ENCODE results near the gene C12orf76. TPM values are rescaled to one million over a fixed set of nuclear protein-coding genes. Genes with fewer than 3 reads are reported as not detected.

C12orf76 gene
- total and polyA plus RNA-seq, 2 donors (not counting 1 experiment from before 2014, with no cell fraction given), result 21.5 to 28.5 TPM

DNA sequence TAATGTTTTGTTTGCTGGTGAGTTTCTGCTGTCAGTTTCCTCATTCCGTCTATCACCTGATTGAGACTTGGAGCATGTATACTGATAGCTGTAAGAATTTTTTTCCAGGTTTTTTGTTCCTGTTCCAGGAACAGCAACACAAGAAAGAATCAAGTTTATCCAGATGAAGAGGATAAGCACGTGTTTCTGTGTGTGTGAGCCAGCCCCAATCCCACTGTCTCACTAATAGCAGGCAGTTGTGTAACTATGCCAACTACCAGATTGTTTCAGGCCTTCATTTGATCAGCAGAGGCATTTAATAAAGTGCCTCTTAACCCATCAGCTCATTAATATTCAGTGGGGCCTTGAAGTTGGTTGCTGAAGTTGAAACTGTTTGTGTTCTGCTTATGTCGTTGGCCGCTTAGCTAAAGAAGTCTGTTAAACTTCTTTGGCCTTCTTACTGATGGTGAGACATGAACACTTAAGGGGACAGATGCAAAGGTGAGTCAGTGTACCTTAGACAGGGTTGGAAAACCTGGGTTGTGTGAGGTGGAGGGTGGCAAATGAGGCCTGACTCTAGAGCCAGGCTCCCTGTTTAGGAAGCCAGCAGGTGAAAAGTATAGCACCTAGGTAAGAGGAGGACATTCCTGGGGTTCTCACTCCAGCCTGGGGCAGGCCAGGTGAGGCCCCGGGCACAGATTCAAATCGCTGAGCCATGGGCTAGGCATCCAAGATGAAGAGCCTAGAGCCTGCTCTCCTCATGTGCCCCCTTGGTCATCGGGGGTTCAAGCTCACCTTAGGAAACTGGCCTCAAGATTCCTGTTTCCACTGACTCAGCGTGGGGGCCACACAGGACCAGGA lies 45.4 kb downstream of the C12orf76 start:
- H2AFZ ChIP-seq (ENCODE audit: insufficient read depth, low read depth, low read length, poor library complexity, severe bottlenecking), result no peak overlapping the region
- H3K79me2 ChIP-seq (ENCODE audit: control insufficient read depth, insufficient read depth, low read length), result peaks cover 96% of the 10 kb centered on the region
- Mint-ChIP-seq H3K27ac (peak overlapping the region; percentile 89), H3K4me1 (peaks cover 77% of the 10 kb centered on the region), H3K9me3 (ENCODE audit: insufficient read depth) (no peaks in the 10 kb centered on the region), H3K27me3 (no peaks in the 10 kb centered on the region), H3K4me3 (peak overlapping the region; percentile 58)
- TF ChIP-seq, protein P1, sequence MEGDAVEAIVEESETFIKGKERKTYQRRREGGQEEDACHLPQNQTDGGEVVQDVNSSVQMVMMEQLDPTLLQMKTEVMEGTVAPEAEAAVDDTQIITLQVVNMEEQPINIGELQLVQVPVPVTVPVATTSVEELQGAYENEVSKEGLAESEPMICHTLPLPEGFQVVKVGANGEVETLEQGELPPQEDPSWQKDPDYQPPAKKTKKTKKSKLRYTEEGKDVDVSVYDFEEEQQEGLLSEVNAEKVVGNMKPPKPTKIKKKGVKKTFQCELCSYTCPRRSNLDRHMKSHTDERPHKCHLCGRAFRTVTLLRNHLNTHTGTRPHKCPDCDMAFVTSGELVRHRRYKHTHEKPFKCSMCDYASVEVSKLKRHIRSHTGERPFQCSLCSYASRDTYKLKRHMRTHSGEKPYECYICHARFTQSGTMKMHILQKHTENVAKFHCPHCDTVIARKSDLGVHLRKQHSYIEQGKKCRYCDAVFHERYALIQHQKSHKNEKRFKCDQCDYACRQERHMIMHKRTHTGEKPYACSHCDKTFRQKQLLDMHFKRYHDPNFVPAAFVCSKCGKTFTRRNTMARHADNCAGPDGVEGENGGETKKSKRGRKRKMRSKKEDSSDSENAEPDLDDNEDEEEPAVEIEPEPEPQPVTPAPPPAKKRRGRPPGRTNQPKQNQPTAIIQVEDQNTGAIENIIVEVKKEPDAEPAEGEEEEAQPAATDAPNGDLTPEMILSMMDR (IDR thresholded peaks at IDR 0.05), result no peak
- TF ChIP-seq EZH2 (IDR thresholded peaks at IDR 0.05; ENCODE audit: borderline replicate concordance, insufficient read depth, low read depth, low read length, poor library complexity, severe bottlenecking), result no peak
- intact Hi-C loops (cut with micrococcal nuclease), result no loop called here
- H4K20me1 ChIP-seq (ENCODE audit: control insufficient read depth, insufficient read depth, low read length, poor library complexity, severe bottlenecking), result peaks cover 23% of the 10 kb centered on the region
- peak overlapping the region; percentile 7 for H3K4me2 ChIP-seq (replicated peaks; ENCODE audit: low read depth, low read length, poor library complexity, severe bottlenecking)
- H3K27ac ChIP-seq (ENCODE audit: low read length in 2 of 2), result peak overlapping the region; percentile 38 to 81
- CTCF ChIA-PET, result interaction anchor here (6.8 kb wide), 1 partner anchor 9 kb away, joined by 46 read pairs; no protein-coding TSS in a partner anchor
- peaks cover 56 to 81% of the 10 kb centered on the region in 2 donors for H3K4me1 ChIP-seq (ENCODE audit: control insufficient read depth in 2 of 2, insufficient read depth in 2 of 2, low read length in 2 of 2)
- no peak for ATAC-seq (ENCODE audit: low read depth)
- H3K4me3 ChIP-seq (ENCODE audit: control extremely low read depth in 1 of 5, extremely low read depth in 1 of 5, insufficient read depth in 1 of 5, low read depth in 2 of 5, low read length in 4 of 5), result no peak overlapping the region
- WGBS (ENCODE audit: insufficient coverage), result 75% methylated on average over 8 of the region's 8 CpGs
- H3K27me3 ChIP-seq (replicated peaks in 1 of 4; ENCODE audit: control extremely low read depth in 1 of 4, control insufficient read depth in 3 of 4, insufficient read depth in 4 of 4, low read length in 3 of 4), result no peaks in the 10 kb centered on the region
- H3K9me3 ChIP-seq (ENCODE audit: control extremely low read depth in 1 of 3, control insufficient read depth in 2 of 3, insufficient read depth in 1 of 3, low read length in 2 of 3), result no peaks in the 10 kb centered on the region
- POLR2A ChIA-PET, result interaction anchor here (4.4 kb wide), 1 partner anchor 9 kb away, joined by 32 read pairs; no protein-coding TSS in a partner anchor
- H3K9ac ChIP-seq (ENCODE audit: low read length), result no peak overlapping the region
- DNase-seq, result peak; percentile 19
- H3K36me3 ChIP-seq (replicated peaks in 1 of 2; ENCODE audit: control extremely low read depth in 1 of 2, control insufficient read depth in 1 of 2, extremely low read depth in 1 of 2, insufficient read depth in 2 of 2, low read length in 1 of 2), result peaks cover 6 to 13% of the 10 kb centered on the region in 2 experiments

DNA sequence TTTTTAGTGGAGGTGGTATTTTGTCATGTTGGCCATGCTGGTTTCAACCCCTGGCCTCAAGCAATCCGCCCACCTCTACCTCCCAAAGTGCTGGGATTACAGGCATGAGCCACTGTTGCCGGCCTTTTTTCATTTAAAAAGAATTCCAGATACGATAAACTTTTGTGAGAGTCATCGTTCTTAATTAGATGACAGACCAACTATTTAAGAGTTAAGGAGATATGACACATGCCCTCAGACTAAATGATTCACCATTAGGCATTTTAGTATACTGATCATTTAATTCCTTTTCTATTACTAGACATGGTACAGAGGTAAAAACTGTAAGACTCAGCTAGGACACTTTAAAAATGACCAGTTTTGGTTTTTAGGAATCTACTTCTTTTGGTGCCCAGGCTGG lies 46.7 kb downstream of the C12orf76 start:
- Histone ChIP-seq H3K9me3 (ENCODE audit: control extremely low read depth in 1 of 3, control insufficient read depth in 2 of 3, insufficient read depth in 1 of 3, low read length in 2 of 3) (no peaks in the 10 kb centered on the region), H3K9ac (ENCODE audit: low read length) (no peak overlapping the region), H4K20me1 (ENCODE audit: control insufficient read depth, insufficient read depth, low read length, poor library complexity, severe bottlenecking) (peaks cover 23% of the 10 kb centered on the region), H3K4me3 (ENCODE audit: control extremely low read depth in 1 of 5, extremely low read depth in 1 of 5, insufficient read depth in 1 of 5, low read depth in 2 of 5, low read length in 4 of 5) (no peak overlapping the region), H3K4me2 (replicated peaks; ENCODE audit: low read depth, low read length, poor library complexity, severe bottlenecking) (peak overlapping the region; percentile 84), H3K79me2 (ENCODE audit: control insufficient read depth, insufficient read depth, low read length) (peaks cover 85% of the 10 kb centered on the region), H3K27me3 (replicated peaks in 1 of 4; ENCODE audit: control extremely low read depth in 1 of 4, control insufficient read depth in 3 of 4, insufficient read depth in 4 of 4, low read length in 3 of 4) (no peaks in the 10 kb centered on the region), H3K27ac (ENCODE audit: low read length in 2 of 2) (peak overlapping the region in 1 of 2 donors; percentile 50), H3K36me3 (replicated peaks in 1 of 2; ENCODE audit: control extremely low read depth in 1 of 2, control insufficient read depth in 1 of 2, extremely low read depth in 1 of 2, insufficient read depth in 2 of 2, low read length in 1 of 2) (peaks cover 6 to 13% of the 10 kb centered on the region in 2 experiments), H2AFZ (ENCODE audit: insufficient read depth, low read depth, low read length, poor library complexity, severe bottlenecking) (no peak overlapping the region), H3K4me1 (ENCODE audit: control insufficient read depth in 2 of 2, insufficient read depth in 2 of 2, low read length in 2 of 2) (peaks cover 54 to 80% of the 10 kb centered on the region in 2 donors)
- ChIA-PET POLR2A (interaction anchor here (4.4 kb wide), 1 partner anchor 10 kb away, joined by 32 read pairs; no protein-coding TSS in a partner anchor), CTCF (interaction anchor here (6.8 kb wide), 1 partner anchor 11 kb away, joined by 46 read pairs; no protein-coding TSS in a partner anchor)
- TF ChIP-seq, protein P1 (IDR thresholded peaks at IDR 0.05), result no peak
- no peak for TF ChIP-seq EZH2 (IDR thresholded peaks at IDR 0.05; ENCODE audit: borderline replicate concordance, insufficient read depth, low read depth, low read length, poor library complexity, severe bottlenecking)
- no CpG with 5 or more reads among the region's 4 CpGs for WGBS (ENCODE audit: insufficient coverage)
- H3K27me3 Mint-ChIP-seq, result no peaks in the 10 kb centered on the region
- DNase-seq (no peak), ATAC-seq (ENCODE audit: low read depth) (no peak)
- no peaks in the 10 kb centered on the region for H3K9me3 Mint-ChIP-seq (ENCODE audit: insufficient read depth)
- intact Hi-C loops (cut with micrococcal nuclease), result no loop called here
- H3K4me1 Mint-ChIP-seq, result peaks cover 76% of the 10 kb centered on the region
- peak overlapping the region; percentile 59 for H3K4me3 Mint-ChIP-seq
- peak overlapping the region; percentile 46 for H3K27ac Mint-ChIP-seq

All from B cell (primary cell).